SH-SY5Y (cell line): Measurements from ENCODE around the gene SERPINB4.

Experiments
- GATA2 ChIP-seq: IDR thresholded peaks from 2 replicates; pipeline ENCODE4 v1.6.1; 2011; ENCODE audit warnings: mild to moderate bottlenecking, low read depth, low read length
- GATA3 ChIP-seq: IDR thresholded peaks from 2 replicates; pipeline ENCODE4 v1.6.1; 2011; ENCODE audit warnings: low read depth, mild to moderate bottlenecking, low read length, moderate library complexity

DNA sequence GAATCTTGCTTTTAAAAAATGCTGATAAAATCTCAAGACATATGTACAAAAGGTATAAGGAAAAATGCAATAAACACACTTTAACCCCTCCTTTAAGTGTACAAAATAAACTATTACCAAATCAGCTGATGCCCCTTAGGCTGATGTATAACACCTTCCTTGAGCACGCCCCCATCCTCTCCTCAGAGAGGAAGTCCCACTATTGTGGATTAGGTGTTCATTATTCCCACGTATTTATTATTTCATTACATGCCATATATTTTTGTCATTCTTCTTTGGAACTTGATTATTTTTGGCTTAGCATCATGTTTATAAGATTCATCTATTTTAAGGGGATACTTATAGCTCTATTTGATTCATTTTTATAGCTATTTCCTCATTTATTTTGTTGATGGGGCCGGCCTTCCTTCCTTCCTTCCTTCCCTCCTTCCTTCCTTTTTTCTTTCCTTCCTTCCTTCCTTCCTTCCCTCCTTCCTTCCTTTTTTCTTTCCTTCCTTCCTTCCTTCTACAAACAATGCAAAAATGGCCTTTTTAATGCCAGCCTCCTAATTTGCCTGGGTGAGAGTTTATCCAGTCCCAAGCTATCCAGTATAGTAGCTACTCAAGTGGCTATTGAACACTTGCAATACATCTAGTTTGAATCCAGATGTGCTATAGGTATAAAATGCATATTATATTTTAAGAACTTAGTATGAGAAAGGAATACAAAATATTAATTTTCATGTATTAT is 52.9 kb downstream of the SERPINB4 start:
- TF ChIP-seq GATA3 (no peak), GATA2 (no peak)
